ENCODE results near the gene HIVEP3. TPM values are rescaled to one million over a fixed set of nuclear protein-coding genes. Genes with fewer than 3 reads are reported as not detected.

The HIVEP3 gene
- total RNA-seq, 1 donor from 2014 or later = 5.7 TPM

- H3K4me1 ChIP-seq = peaks cover 38% of the 10 kb centered on the region
- no peaks in the 10 kb centered on the region for H3K9me3 ChIP-seq (replicated peaks)
Measured at GRCh38 chr1:41683681-41684500, 234.8 kb downstream of the HIVEP3 start.

GRCh38 chr1:41682845-41683625 lies 235.7 kb downstream of the HIVEP3 start:
- intact Hi-C loops (cut with micrococcal nuclease) = no loop called here
- H3K27ac ChIP-seq (replicated peaks) = no peak overlapping the region
- H3K4me1 ChIP-seq = peaks cover 46% of the 10 kb centered on the region
- TF ChIP-seq CTCF (IDR thresholded peaks at IDR 0.05; ENCODE audit: borderline replicate concordance) = no peak
- no peak for DNase-seq
- no peak overlapping the region for H3K4me3 ChIP-seq
- H3K9me3 ChIP-seq (replicated peaks) = no peaks in the 10 kb centered on the region
- H3K36me3 ChIP-seq = no peaks in the 10 kb centered on the region
- no peaks in the 10 kb centered on the region for H3K27me3 ChIP-seq (ENCODE audit: low read depth)

More at GRCh38 chr1:41683681-41684500, 234.8 kb downstream of the HIVEP3 start:
- Histone ChIP-seq H3K4me3 (no peak overlapping the region), H3K36me3 (no peaks in the 10 kb centered on the region), H3K27ac (replicated peaks) (no peak overlapping the region), H3K27me3 (ENCODE audit: low read depth) (no peaks in the 10 kb centered on the region)
- no peak for DNase-seq
- intact Hi-C loops (cut with micrococcal nuclease) = no loop called here
- TF ChIP-seq CTCF (IDR thresholded peaks at IDR 0.05; ENCODE audit: borderline replicate concordance) = no peak

- peaks cover 50% of the 10 kb centered on the region for H3K4me1 ChIP-seq
Measured at GRCh38 chr1:41682149-41682548, 236.6 kb downstream of the HIVEP3 start.

GRCh38 chr1:41681331-41682098 lies 237.2 kb downstream of the HIVEP3 start:
- no peaks in the 10 kb centered on the region for H3K9me3 ChIP-seq (replicated peaks)
- intact Hi-C loops (cut with micrococcal nuclease) = no loop called here
- H3K27ac ChIP-seq (replicated peaks) = peak overlapping the region; percentile 73
- no peaks in the 10 kb centered on the region for H3K27me3 ChIP-seq (ENCODE audit: low read depth)
- TF ChIP-seq CTCF (IDR thresholded peaks at IDR 0.05; ENCODE audit: borderline replicate concordance) = no peak
- H3K4me1 ChIP-seq = peaks cover 50% of the 10 kb centered on the region
- no peaks in the 10 kb centered on the region for H3K36me3 ChIP-seq
- no peak overlapping the region for H3K4me3 ChIP-seq
- no peak for DNase-seq

More at GRCh38 chr1:41682149-41682548, 236.6 kb downstream of the HIVEP3 start:
- Histone ChIP-seq H3K9me3 (replicated peaks) (no peaks in the 10 kb centered on the region), H3K4me3 (no peak overlapping the region), H3K36me3 (no peaks in the 10 kb centered on the region), H3K27ac (replicated peaks) (peak overlapping the region; percentile 73), H3K27me3 (ENCODE audit: low read depth) (no peaks in the 10 kb centered on the region)
- TF ChIP-seq CTCF (IDR thresholded peaks at IDR 0.05; ENCODE audit: borderline replicate concordance) = no peak
- DNase-seq = no peak
- intact Hi-C loops (cut with micrococcal nuclease) = no loop called here

- no peaks in the 10 kb centered on the region for H3K27me3 ChIP-seq (ENCODE audit: low read depth)
- H3K4me1 ChIP-seq = peaks cover 49% of the 10 kb centered on the region
- no peaks in the 10 kb centered on the region for H3K36me3 ChIP-seq
- no peak for DNase-seq
- H3K9me3 ChIP-seq (replicated peaks) = no peaks in the 10 kb centered on the region
- intact Hi-C loops (cut with micrococcal nuclease) = no loop called here
- no peak overlapping the region for H3K4me3 ChIP-seq
- no peak for TF ChIP-seq CTCF (IDR thresholded peaks at IDR 0.05; ENCODE audit: borderline replicate concordance)
- H3K27ac ChIP-seq (replicated peaks) = no peak overlapping the region
Measured at GRCh38 chr1:41679994-41680393, 238.7 kb downstream of the HIVEP3 start.

Data from left ventricle myocardium inferior (tissue), 1 donor.